ENCODE data around the gene SHF.

DNA sequence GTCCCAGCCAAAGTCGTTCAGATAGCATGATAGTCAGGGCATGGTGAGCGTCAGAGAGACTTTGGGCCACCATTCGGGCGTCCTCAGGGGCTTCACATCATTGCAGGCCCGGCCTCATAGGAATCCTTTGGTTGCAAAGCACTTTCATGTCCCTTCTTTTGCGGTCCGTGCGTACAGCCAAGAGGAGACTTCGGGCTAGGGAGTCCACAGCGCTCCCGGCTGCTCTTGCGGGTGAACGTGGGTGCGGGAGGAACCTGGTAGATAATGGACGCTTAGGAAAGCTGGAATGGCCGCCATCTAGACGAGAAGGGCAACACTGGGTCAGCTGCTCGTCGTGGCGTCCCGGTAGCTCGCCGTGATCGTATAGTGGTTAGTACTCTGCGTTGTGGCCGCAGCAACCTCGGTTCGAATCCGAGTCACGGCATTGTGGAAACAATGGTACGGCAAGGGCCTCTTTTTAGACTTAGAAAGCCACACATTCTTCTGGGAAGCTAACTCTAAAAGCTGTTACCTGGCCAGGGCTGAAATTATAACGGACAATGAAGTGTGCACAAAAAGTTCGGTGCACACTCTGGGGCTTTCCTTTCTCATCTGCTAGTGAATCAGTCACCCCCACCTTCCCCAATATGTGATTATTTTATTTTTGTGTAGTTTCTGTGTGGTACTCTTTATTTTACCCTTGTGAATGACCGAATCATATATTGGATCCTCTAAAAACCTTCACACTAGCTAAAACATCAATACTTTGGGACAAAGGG is 13.2 kb upstream of the SHF start:
- TF ChIP-seq, protein P1, sequence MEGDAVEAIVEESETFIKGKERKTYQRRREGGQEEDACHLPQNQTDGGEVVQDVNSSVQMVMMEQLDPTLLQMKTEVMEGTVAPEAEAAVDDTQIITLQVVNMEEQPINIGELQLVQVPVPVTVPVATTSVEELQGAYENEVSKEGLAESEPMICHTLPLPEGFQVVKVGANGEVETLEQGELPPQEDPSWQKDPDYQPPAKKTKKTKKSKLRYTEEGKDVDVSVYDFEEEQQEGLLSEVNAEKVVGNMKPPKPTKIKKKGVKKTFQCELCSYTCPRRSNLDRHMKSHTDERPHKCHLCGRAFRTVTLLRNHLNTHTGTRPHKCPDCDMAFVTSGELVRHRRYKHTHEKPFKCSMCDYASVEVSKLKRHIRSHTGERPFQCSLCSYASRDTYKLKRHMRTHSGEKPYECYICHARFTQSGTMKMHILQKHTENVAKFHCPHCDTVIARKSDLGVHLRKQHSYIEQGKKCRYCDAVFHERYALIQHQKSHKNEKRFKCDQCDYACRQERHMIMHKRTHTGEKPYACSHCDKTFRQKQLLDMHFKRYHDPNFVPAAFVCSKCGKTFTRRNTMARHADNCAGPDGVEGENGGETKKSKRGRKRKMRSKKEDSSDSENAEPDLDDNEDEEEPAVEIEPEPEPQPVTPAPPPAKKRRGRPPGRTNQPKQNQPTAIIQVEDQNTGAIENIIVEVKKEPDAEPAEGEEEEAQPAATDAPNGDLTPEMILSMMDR (IDR thresholded peaks at IDR 0.05; ENCODE audit: low read depth, low read length, poor library complexity, severe bottlenecking) = no peak
- no peak for TF ChIP-seq EZH2phosphoT487 (IDR thresholded peaks at IDR 0.05; ENCODE audit: borderline replicate concordance, low read length)
